Stimulated activated CD8-positive, alpha-beta memory T cell treated with anti-CD3 and anti-CD28 coated beads, Interleukin-4, amount 100 ng/mL, for 48 hours (primary cell): ENCODE results near the gene GFM2.
A peak's percentile ranks its signal among the peaks of the same experiment; 100 is the strongest.
"Not testable (repeated sequence)": the region's sequence is repeated elsewhere in the genome, so short reads cannot be mapped to it uniquely, and the experiment has no call there.

Experiments used
- DNase-seq: peaks from one replicate; pipeline ENCODE4 v3.0.0-alpha.2; 2020

Gene GFM2

DNA sequence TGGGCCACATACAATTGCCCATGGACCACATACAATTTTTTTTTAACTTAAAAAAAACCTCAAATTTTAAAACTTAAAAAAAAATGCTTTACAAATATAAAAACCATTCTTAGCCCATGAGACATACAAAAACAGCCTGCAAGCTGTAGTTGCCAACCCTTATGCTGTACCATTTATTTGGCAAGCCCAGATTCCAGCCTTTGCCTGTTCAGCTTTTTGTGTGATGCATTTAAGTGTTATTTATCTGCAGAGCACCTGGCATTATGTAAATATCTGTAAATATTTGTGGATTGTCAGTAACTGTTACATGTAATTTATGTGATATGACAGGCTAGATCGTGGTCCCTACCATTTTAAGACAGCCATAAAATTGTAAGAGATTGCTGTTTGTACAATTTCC lies 49.3 kb downstream of the GFM2 start:
- DNase-seq, result no peak

DNA sequence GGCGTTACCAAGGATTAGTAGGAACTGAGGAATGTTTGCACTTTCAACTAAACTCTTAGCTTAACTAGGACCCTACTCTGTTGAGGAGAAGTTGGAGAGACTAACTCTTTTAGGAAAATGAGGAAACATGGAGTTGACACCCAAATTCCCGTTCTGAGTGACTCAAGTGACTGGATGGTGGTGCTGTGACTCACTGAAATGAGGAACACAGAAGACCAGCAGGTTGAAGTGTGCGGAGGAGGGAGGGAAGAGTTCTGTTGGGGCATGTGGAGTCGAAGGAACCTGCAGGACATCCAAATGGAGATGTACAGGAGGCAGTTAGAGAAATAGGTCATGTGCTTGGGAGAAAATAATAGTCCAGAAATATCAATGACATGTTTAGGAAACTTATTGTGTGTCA lies 73.7 kb downstream of the GFM2 start:
- no peak for DNase-seq

DNA sequence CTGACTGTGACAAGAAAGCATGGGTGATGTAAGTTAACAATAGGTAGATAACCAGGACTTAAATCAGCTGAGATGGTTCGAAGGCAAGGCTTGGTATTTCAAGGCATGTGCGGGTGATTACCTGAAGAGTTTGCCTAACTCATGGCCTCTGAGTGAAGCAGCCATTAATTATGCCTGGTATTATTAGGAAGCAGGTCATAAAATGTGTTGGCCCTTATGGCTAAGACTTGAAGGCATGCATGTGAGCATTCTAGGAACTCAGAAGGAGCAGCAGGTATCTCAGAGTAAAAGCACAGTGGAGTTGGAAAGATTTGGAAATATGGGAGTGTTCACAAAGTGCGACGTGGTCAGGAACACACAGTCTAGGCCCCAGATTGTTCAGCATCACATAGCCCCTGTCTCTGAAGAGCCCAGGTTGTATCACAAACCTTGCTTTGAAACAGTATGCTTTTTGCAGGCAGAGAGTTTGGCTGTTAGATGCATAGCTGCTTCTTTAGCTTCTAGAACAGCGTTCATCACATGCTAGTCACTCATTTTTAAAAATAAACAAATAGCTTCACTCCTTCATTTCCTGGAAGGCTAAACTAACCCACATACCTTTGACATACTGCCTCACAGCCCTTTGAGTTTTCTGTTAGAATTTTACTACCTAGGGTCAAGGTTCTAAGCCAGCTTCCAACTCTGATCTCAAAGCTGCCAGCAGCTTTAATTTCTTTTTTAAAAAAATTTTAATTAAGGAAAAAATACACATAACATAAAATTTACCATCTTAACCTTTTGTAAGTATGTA lies 79.8 kb downstream of the GFM2 start:
- DNase-seq, result no peak

DNA sequence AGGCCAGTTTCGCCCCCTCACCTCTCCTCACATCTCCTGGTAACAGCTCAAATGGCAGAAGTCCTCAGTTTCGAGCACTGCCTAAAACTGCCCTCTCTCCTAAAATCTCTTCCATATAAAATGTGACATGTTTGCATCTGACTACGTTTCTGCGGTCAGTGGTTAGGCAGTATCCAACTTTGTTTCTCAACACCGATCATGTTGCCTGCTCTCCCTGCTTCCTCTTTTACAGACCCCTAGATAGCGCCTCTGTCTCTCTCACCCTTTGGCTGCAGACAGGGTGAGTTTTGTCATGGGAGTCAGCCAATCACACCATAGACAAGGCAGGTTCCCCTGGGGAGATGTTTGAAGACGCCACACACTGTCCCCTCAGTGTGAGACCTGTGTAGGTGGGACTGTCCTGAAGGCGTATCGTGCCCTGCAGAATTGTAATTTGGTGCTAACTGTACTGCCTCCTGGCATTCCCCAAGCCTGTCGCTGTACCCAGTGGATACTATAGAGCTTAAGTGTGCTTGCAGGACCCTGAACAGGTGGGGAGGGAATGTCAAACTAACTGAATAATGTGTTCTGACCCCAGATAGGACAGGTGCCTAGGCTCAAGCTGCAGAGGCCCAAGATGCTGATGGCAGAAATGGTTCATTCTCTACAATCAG lies 80.8 kb downstream of the GFM2 start:
- peak; percentile 28 for DNase-seq

DNA sequence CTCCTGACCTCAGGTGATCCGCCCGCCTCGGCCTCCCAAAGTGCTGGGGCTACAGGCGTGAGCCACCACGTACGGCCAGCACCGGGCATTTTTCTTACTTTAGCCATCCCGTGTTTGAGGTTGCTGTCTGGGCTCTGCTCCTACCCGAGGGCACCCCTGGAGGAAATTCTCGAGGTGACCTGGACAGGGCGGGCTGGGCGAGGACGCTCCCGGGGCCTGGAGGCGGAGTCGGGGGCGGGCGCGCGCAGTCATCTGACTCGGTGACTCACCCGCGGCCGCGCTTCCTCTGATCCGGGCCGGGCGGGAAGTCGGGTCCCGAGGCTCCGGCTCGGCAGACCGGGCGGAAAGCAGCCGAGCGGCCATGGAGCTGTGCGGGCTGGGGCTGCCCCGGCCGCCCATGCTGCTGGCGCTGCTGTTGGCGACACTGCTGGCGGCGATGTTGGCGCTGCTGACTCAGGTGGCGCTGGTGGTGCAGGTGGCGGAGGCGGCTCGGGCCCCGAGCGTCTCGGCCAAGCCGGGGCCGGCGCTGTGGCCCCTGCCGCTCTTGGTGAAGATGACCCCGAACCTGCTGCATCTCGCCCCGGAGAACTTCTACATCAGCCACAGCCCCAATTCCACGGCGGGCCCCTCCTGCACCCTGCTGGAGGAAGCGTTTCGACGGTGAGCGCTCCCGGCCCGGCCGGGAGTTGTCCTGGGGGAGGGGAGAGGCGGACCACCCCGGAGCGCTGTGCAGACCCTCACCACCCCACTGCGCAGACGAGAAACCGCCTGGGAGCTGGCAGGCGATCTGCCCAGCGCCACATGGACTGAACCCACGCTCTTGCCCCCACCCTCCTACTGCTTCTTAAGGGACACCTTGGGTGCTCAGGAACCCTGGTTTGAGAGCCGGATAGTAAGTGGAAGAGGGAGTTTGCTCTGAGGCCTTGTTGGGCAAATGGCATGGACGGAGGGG lies 81.7 kb downstream of the GFM2 start, which contains the start of gene HEXB:
TSS of gene HEXB (plus strand) at position 334 of the 952 bp plus-strand sequence. CDS start at position 362, 28 bp downstream.
- DNase-seq, result peak; percentile 90

DNA sequence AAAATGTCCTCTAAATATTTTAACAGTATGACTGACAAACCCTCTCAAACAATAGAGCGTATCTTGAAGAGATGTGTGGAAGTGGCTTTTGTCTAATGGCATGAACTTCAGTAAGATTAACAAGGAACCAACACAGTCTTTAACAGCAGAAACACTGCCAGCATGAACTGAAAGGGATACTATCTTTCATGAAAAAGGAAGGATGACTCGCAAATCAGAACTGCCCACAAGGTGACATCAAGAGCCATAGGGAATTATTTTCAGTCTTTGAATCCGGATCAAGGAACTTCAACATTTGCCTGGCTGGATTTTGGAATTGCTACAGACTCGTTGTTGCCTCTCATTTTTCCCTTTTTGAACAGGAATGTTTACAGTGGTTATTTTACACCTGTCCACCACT lies 87.0 kb downstream of the GFM2 start:
- no peak for DNase-seq

DNA sequence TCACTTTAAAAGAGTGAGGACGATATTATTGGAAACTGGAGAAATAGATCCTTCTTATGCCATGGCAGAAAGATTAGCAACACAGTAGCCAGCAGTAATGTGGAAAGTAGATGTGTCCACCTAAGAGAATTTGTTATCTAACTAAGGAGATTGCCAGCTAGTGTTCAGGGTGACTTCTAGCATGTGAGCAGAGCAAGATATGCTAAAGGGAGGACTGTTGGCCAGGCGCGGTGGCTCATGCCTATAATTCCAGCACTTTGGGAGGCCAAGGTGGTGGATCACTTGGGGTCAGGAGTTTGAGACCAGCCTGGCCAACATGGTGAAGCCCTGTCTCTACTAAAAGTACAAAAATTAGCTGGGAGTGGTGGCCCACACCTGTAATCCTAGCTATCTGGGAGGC lies 87.6 kb downstream of the GFM2 start:
- DNase-seq, result not testable (repeated sequence)

DNA sequence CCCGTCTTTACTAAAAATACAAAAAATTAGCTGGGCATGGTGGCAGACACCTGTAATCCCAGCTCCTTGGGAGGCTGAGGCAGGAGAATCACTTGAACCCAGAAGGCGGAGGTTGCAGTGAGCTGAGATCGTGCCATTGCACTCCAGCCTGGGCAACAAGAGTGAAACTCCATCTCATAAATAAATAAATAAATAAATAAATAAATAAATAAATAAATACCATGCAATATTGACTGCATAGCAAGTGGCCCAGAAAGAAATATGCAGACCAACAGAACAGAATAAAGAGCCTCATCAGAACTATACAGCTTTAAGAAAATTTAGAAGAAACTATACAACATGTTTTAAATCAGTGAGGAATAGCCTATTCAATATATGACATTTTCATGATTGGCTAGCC lies 88.8 kb downstream of the GFM2 start:
- not testable (repeated sequence) for DNase-seq

DNA sequence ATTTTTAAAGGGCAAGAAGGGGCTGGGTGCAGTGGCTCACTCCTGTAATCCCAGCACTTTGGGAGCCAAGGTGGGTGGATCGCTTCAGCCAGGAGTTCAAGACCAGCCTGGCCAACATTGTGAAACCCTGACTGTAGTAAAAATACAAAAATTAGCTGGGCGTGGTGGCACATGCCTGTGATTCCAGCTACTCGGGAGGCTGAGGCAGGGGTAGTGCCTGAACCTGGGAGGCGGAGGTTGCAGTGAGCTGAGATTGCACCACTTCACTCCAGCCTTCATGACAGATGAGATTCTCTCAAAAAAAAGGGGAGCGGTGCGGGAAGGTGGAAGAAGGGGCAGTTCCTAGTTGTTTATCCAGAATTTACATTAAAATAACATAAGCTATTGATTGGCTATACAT lies 90.5 kb downstream of the GFM2 start:
- not testable (repeated sequence) for DNase-seq

DNA sequence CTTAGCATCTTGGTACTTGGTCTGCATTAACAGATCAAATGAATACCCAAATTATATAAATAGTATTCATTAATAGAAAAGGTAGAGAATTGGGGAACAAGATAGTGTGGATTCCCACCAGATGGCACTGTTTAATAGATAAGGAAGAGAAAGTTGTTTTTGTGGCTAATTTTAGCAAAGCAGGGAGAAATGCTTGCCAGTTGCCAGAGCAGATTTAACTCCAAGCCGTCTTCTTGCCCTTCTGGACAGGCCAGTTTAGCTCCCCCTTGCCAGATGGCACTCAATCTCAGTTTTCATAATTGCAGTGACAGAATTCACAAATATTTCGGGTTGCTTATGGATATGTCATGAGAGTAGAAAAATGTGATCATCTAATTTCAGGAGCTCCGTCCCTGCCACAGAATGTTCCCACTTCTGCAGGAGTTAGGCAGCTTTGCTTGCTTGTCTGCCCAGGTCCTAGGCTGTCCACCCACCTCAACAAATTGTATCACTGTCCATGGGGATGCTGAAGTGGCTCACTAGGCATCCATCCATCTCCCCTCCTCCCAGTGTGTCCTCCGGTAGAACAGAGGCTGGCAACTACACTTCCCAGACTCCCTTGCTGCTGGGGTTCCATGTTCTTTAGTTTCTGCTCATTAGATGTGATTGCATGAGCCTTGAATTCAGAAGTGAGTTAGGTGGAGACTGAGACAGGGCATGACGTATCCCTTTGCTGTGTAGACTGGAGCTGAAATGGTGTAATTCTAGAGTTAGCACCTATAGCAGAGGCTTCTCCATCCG lies 93.7 kb downstream of the GFM2 start:
- no peak for DNase-seq

DNA sequence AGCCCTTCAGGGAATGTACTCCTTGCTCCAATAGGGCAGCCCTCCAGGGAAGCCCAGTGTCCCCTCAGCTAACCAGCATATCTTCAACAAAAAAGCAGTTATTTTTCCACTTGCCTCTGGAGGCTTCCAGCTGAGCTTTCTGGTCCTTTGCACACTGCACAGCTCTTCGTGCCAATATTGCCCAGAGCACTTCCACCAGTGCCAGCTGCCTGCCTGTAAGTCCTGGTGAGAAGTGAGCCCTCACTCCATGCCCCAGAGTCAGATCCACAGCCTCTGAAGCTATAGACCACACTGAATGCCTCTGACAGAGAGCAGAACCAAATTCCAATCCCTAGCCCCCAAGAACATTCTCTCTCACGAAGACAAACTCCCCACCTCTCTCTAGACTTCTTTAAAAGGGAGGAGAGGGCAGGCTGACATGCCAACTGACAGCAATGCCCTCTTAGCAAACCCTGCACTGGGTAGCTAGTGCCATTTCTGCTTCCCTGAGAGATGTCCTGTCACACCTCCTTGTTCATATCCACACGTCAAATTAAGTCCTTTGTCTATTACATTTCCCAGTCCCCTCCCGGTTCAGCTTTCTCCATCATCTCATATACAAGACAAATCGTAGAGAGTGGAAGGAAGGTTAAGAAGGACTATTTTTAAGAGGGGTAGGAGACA lies 94.6 kb downstream of the GFM2 start:
- DNase-seq, result no peak
